CD14-positive monocyte (primary cell): ENCODE measurements around the gene RYR3. TPM values are rescaled to one million over a fixed set of nuclear protein-coding genes. Genes with fewer than 3 reads are reported as not detected.

Source experiments
- DNase-seq, 3 donors: peaks; one replicate each; pipeline ENCODE4 v3.0.0-alpha.2; 2011 to 2022
- H2AFZ ChIP-seq: 2 replicates; pipeline ENCODE4 v1.6.0; 2012; ENCODE audit warnings: mild to moderate bottlenecking, low read depth, low read length, inconsistent platforms; ENCODE audit not compliant: insufficient read depth, poor library complexity, severe bottlenecking
- H3K27ac ChIP-seq, 2 donors: 1 replicate in 1 of 2; 2 replicates in 1 of 2; pipeline ENCODE4 v1.5.1; 2012 to 2013; ENCODE audit warnings: low read length in 2 of 2, control low read depth in 1 of 2, inconsistent platforms in 1 of 2, low read depth in 1 of 2, mild to moderate bottlenecking in 1 of 2
- H3K27me3 ChIP-seq, 2 donors: one replicate each; pipeline versions ENCODE4 v1.6.0 to v1.6.1; 2011 to 2013; ENCODE audit warnings: low read length in 2 of 2; ENCODE audit not compliant: control insufficient read depth in 2 of 2, insufficient read depth in 2 of 2
- H3K36me3 ChIP-seq, 2 donors: replicated peaks in 1 of 2; 1 replicate in 1 of 2; 2 replicates in 1 of 2; pipeline versions ENCODE4 v1.5.1 to v1.6.1; 2012 to 2013; ENCODE audit warnings: low read length in 2 of 2, control low read depth in 1 of 2, inconsistent platforms in 1 of 2, mild to moderate bottlenecking in 1 of 2; ENCODE audit not compliant: insufficient read depth in 2 of 2, control insufficient read depth in 1 of 2
- H3K4me1 ChIP-seq, 2 donors: 1 replicate in 1 of 2; 2 replicates in 1 of 2; pipeline versions ENCODE4 v1.5.1 to v1.6.1; 2012 to 2013; ENCODE audit warnings: low read length in 2 of 2, control low read depth in 1 of 2, inconsistent platforms in 1 of 2, mild to moderate bottlenecking in 1 of 2, moderate library complexity in 1 of 2; ENCODE audit not compliant: insufficient read depth in 2 of 2, control insufficient read depth in 1 of 2
- H3K4me2 ChIP-seq: replicated peaks from 2 replicates; pipeline ENCODE3; 2012; ENCODE audit warnings: low read length, moderate library complexity, mild to moderate bottlenecking; ENCODE audit not compliant: poor library complexity, severe bottlenecking; ENCODE audit errors: extremely low read depth
- H3K4me3 ChIP-seq, 3 experiments: fragments of 200-600 bp in 1 of 3; sonication (generic) in 1 of 3; replicated peaks in 1 of 3; 1 replicate in 2 of 3; 2 replicates in 1 of 3; pipeline ENCODE4 v1.5.1; 2011 to 2013; ENCODE audit warnings: low read length in 3 of 3, mild to moderate bottlenecking in 3 of 3, control low read depth in 2 of 3, low read depth in 2 of 3, inconsistent platforms in 1 of 3, moderate library complexity in 1 of 3
- H3K79me2 ChIP-seq: 2 replicates; pipeline ENCODE4 v1.6.0; 2012; ENCODE audit warnings: mild to moderate bottlenecking, control low read depth, inconsistent platforms, low read length, moderate library complexity; ENCODE audit not compliant: insufficient read depth
- H3K9ac ChIP-seq: 2 replicates; pipeline ENCODE4 v1.6.0; 2017; ENCODE audit warnings: low read length, mild to moderate bottlenecking; ENCODE audit not compliant: insufficient read depth, poor library complexity, severe bottlenecking
- H3K9me3 ChIP-seq, 2 donors: replicated peaks in 1 of 2; 1 replicate in 1 of 2; 2 replicates in 1 of 2; pipeline versions ENCODE4 v1.5.1 to v1.6.1; 2012 to 2013; ENCODE audit warnings: low read length in 2 of 2, control low read depth in 1 of 2; ENCODE audit not compliant: control insufficient read depth in 1 of 2, insufficient read depth in 1 of 2
- H4K20me1 ChIP-seq: 2 replicates; pipeline ENCODE4 v1.6.0; 2012; ENCODE audit warnings: mild to moderate bottlenecking, low read length, control low read depth, moderate library complexity; ENCODE audit not compliant: insufficient read depth
- H3K27ac Mint-ChIP-seq, 7 donors: one replicate each; pipeline ENCODE4 v1.8.0; 2020; ENCODE audit warnings: mild to moderate bottlenecking in 7 of 7, mixed read lengths in 7 of 7, moderate library complexity in 6 of 7, inconsistent platforms in 2 of 7
- H3K27me3 Mint-ChIP-seq, 3 donors: one replicate each; pipeline ENCODE4 v1.8.0; 2021 to 2022; ENCODE audit warnings: low read depth in 3 of 3, mild to moderate bottlenecking in 3 of 3, mixed read lengths in 3 of 3, moderate library complexity in 3 of 3, inconsistent platforms in 1 of 3
- H3K36me3 Mint-ChIP-seq, 2 donors: one replicate each; pipeline ENCODE4 v1.8.0; 2020; ENCODE audit warnings: mixed read lengths in 2 of 2, inconsistent platforms in 1 of 2, mild to moderate bottlenecking in 1 of 2
- H3K4me1 Mint-ChIP-seq: one replicate; pipeline ENCODE4 v1.8.0; 2020; ENCODE audit warnings: mild to moderate bottlenecking, mixed read lengths
- H3K4me3 Mint-ChIP-seq, 2 donors: one replicate each; pipeline ENCODE4 v1.8.0; 2020; ENCODE audit warnings: mild to moderate bottlenecking in 2 of 2, mixed read lengths in 2 of 2, moderate library complexity in 1 of 2
- H3K9me3 Mint-ChIP-seq, 7 donors: one replicate each; pipeline ENCODE4 v1.8.0; 2020 to 2022; ENCODE audit warnings: mixed read lengths in 7 of 7, mild to moderate bottlenecking in 6 of 7, moderate library complexity in 6 of 7, inconsistent platforms in 2 of 7
- WGBS: methylation state at CpG from one replicate; pipeline ENCODE4 v1.1.5; 2013; ENCODE audit warnings: missing lambda C conversion rate; ENCODE audit not compliant: insufficient coverage; 5-methylcytosine and 5-hydroxymethylcytosine counted together
- intact Hi-C, 2 donors: fragments of 100-400 bp; cut with micrococcal nuclease; formaldehyde crosslinking; loops; one replicate each; pipeline versions ENCODE4 v1.15.0 to v1.15.1; 2023
- polyA plus RNA-seq, 3 donors: library from polyadenylated mRNA; depleted of rRNA in 1 of 3; unstranded in 2 of 3; stranded (reverse) in 1 of 3; fragments of 300-500 nt in 2 of 3; fragments of >200 nt in 1 of 3; fragmentation: Illumina TruSeq in 2 of 3; gene quantifications; 1 replicate in 2 of 3; 2 replicates in 1 of 3; pipeline ENCODE4 v1.2.3, GENCODE V29; 2012 to 2021
- TF ChIP-seq, protein P1 (sequence below): fragments of 200-600 bp; IDR thresholded peaks from one replicate; pipeline ENCODE4 v1.8.0; 2022; ENCODE audit warnings: antibody characterized with exemption, mild to moderate bottlenecking

Gene RYR3
- polyA plus RNA-seq, 3 donors: not detected

- no peaks in the 10 kb centered on the region for H3K27me3 ChIP-seq
- no peak overlapping the region for H2AFZ ChIP-seq
- peaks cover 0 to 4% (median 1%) of the 10 kb centered on the region in 3 donors for H3K27me3 Mint-ChIP-seq
- H3K27ac Mint-ChIP-seq: peak overlapping the region in 3 of 7 donors; percentile 25 to 64 (median 58)
- H3K9me3 Mint-ChIP-seq: peaks cover 0 to 3% (median 0%) of the 10 kb centered on the region in 7 donors
- H3K9me3 ChIP-seq: no peaks in the 10 kb centered on the region
- no peak overlapping the region for H3K4me2 ChIP-seq
- H3K36me3 ChIP-seq: no peaks in the 10 kb centered on the region
- H3K4me3 ChIP-seq: no peak overlapping the region
- DNase-seq: peak; percentile 27 to 86 (median 61)
- H3K4me1 Mint-ChIP-seq: peaks cover 19% of the 10 kb centered on the region
- TF ChIP-seq, protein P1, sequence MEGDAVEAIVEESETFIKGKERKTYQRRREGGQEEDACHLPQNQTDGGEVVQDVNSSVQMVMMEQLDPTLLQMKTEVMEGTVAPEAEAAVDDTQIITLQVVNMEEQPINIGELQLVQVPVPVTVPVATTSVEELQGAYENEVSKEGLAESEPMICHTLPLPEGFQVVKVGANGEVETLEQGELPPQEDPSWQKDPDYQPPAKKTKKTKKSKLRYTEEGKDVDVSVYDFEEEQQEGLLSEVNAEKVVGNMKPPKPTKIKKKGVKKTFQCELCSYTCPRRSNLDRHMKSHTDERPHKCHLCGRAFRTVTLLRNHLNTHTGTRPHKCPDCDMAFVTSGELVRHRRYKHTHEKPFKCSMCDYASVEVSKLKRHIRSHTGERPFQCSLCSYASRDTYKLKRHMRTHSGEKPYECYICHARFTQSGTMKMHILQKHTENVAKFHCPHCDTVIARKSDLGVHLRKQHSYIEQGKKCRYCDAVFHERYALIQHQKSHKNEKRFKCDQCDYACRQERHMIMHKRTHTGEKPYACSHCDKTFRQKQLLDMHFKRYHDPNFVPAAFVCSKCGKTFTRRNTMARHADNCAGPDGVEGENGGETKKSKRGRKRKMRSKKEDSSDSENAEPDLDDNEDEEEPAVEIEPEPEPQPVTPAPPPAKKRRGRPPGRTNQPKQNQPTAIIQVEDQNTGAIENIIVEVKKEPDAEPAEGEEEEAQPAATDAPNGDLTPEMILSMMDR: no peak
- no peak overlapping the region for H3K9ac ChIP-seq
- intact Hi-C loops: no loop called here
- H3K27ac ChIP-seq: no peak overlapping the region
- no peaks in the 10 kb centered on the region for H4K20me1 ChIP-seq
- no CpG with 5 or more reads among the region's 2 CpGs for WGBS
- H3K4me1 ChIP-seq: peaks cover 6 to 9% of the 10 kb centered on the region in 2 donors
- H3K79me2 ChIP-seq: no peaks in the 10 kb centered on the region
- no peak overlapping the region for H3K4me3 Mint-ChIP-seq
- H3K36me3 Mint-ChIP-seq: no peaks in the 10 kb centered on the region
These were observed 411.4 kb downstream of the RYR3 start for GRCh38 chr15:33722005-33722672.

DNA sequence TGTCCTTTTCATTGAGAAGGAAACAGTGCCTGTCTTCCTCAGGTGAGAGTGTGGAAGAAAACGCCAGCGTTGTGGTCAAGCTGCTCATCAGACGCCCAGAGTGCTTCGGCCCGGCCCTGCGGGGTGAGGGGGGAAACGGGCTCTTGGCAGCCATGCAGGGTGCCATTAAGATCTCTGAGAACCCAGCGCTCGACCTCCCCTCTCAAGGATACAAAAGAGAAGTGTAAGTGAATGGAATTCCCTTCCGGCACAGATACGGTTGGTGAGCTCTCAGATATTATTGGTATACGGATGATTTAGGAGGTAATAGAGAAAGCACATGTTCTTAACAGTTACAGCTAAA is 411.9 kb downstream of the RYR3 start:
- H2AFZ ChIP-seq: no peak overlapping the region
- intact Hi-C loops: no loop called here
- TF ChIP-seq, protein P1: no peak
- Mint-ChIP-seq H3K27ac (peak overlapping the region in 3 of 7 donors; percentile 25 to 64 (median 58)), H3K9me3 (peaks cover 0 to 3% (median 0%) of the 10 kb centered on the region in 7 donors), H3K4me1 (peaks cover 19% of the 10 kb centered on the region), H3K4me3 (no peak overlapping the region), H3K27me3 (peaks cover 0 to 4% (median 1%) of the 10 kb centered on the region in 3 donors), H3K36me3 (no peaks in the 10 kb centered on the region)
- peaks cover 6 to 9% of the 10 kb centered on the region in 2 donors for H3K4me1 ChIP-seq
- no peak for DNase-seq
- no peak overlapping the region for H3K4me2 ChIP-seq
- H4K20me1 ChIP-seq: no peaks in the 10 kb centered on the region
- no peaks in the 10 kb centered on the region for H3K36me3 ChIP-seq
- no peak overlapping the region for H3K27ac ChIP-seq
- no peaks in the 10 kb centered on the region for H3K27me3 ChIP-seq
- H3K4me3 ChIP-seq: no peak overlapping the region
- 100% methylated on average over 2 of the region's 12 CpGs for WGBS
- no peaks in the 10 kb centered on the region for H3K79me2 ChIP-seq
- H3K9me3 ChIP-seq: no peaks in the 10 kb centered on the region
- H3K9ac ChIP-seq: no peak overlapping the region
